HG03575 (cell line): ENCODE measurements around the gene F10.
"Not testable (repeated sequence)": the region's sequence is repeated elsewhere in the genome, so short reads cannot be mapped to it uniquely, and the experiment has no call there.

Experiments used
- ATAC-seq: cut with Tn5 transposase; IDR thresholded peaks from one replicate; pipeline ENCODE4 v1.9.1; 2021; ENCODE audit not compliant: unreplicated experiment, insufficient number of reproducible peaks, low FRiP score; ENCODE audit errors: extremely low read depth

F10 gene

DNA sequence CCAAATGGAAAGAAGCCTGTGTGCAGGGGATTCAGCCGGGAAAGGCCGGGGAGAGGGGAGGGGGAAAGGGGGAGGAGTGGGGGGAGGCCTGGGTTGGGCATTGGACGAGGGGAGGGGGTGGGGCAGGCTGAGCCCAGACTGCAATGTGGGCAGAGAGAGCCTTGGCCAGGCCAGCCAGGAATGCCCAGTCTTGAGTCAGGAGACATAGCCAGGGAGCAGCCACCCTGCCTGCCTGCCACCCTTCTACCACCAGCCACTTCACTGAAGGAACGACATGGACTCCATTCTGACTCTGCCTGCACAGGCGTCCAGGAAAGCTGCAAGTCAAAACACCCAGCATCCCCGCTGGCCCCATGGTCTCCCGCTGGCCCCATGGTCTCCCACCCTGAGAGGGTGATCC is 36.3 kb downstream of the F10 start:
- ATAC-seq: no peak

DNA sequence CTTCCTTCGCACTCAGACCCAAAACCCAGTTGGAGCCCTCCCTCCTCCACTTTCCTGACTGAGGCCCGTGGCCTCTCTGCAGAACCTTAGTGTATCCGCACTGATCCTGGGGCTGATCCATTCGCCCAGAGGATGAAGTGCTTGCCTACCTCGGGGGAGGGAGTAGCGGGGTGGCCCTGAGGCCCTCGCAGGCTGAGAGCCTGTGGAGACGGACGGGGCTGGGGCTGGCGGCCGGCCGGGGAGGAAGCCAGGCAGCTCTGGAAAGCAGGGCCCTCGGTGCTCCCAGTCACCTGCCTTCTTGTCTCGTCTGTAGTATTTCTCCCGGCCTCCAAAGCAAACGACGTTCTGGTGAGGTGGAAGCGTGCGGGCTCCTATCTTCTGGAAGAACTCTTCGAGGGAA is 37.1 kb downstream of the F10 start:
- ATAC-seq: no peak

DNA sequence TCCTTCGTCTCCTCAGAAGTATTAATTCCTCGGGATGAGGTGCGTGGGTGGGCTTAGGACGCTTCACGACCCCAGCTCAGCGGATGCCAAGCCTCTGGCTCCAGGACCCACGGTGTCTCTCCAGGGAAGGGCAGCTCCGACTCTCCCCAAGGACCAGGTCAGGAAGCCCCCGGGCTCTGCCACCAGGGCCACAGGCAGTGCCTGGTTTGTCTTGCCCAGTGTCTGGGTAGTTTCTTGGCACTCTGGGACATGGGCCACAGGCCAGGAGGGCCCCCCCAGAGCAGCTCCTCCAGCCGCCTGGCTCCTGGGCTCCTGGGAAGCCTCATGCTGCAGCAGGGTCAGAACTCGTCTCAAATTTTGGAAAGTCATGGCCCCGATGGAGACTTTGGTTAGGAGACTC is 38.4 kb downstream of the F10 start:
- no peak for ATAC-seq

DNA sequence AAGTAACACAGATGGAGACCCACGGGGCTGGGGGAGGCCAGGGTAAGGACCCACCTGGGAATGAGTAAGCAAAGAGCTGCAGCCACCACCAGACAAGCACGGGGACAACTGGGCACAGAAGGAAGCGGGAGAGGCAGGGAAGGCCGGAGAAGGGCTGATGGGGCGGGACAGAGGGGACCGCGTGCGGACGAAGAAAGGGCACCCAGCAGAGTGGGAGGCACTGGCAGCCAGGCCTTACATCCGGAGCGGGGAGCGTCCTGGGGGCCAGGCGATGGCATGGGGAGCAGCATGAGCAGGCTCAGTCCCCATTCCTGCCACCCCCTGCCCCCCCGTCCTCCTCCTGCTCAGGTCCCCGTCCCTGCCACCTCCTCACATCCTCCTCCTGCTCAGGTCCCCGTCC is 38.8 kb downstream of the F10 start:
- no peak for ATAC-seq

DNA sequence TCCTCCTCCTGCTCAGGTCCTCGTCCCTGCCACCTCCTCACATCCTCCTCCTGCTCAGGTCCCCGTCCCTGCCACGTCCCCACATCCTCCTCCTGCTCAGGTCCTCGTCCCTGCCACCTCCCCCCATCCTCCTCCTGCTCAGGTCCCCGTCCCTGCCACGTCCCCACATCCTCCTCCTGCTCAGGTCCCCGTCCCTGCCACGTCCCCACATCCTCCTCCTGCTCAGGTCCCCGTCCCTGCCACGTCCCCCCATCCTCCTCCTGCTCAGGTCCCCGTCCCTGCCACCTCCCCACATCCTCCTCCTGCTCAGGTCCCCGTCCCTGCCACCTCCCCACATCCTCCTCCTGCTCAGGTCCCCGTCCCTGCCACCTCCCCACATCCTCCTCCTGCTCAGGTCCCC is 39.4 kb downstream of the F10 start:
- ATAC-seq: not testable (repeated sequence)

DNA sequence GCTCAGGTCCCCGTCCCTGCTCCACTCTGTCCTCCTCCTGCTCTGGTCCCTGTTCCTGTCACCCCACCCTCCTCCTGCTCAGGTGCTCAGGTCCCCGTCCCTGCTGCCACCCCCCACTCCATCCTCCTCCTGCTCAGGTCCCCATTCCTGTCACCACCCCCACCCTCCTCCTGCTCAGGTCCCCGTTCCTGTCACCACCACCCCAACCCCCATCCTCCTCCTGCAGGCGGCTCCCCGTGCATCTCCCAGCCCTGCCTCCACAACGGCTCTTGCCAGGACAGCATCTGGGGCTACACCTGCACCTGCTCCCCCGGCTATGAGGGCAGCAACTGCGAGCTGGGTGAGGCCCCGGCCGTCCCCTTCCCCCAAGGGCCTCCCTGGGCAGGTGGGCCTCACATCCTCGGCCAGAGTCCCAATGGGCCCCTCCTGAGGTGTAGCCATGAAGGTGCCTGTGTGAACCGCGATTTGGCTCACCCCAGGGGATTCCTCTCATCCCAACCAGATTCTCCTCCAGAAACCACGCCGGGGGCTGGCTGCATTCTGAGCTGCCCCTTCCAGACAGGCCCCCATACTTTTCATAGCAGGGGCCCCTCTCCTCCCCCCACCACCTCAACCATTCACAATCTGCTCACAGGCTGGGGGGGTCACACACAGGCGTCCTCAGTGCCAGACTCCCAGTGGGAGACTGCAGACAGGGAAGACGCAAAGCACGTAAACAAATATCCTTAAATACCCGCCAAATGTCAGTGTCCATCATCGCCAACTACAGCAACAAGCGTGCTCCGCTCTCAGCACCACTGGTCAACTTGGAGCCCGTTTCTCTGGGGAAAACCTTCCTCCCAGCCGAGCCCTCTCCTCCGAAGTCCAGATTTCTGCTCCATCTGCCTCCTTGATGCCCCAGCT is 40.4 kb downstream of the F10 start:
- ATAC-seq: no peak

DNA sequence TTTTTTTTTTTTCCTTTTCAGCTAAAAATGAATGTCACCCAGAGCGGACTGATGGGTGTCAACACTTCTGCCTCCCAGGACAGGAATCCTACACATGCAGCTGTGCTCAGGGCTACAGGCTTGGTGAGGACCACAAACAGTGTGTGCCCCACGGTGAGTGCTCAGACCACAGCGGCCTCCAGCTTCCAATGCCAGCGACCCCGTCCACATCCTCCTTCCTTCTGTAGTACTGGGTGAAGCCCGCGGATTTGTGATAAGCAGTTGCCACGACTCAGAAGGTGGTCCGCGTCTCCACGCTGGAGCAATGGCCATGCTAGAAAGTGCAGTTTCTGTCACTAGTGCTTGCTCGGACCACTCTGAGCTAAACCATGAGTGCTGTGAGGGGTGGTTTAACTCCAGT is 41.9 kb downstream of the F10 start:
- no peak for ATAC-seq

DNA sequence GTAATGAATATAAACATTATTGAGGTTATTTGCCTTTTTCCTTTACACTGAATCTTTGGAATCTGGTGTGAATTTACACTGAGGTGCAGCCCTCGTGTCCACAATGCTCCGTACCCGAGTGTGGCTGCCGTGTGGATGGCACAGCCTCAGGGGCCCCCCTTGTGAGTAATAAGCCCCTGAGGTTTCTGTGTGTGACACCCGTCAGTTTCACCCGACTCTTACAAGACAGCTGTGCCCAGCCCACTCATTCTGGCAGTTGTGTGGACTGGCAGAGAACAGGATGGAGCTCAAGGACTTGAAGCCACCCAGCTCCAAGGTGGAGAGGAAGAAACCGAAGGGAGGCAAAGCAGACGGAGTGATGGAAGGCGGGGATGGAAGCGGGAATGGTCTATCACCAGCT is 43.7 kb downstream of the F10 start:
- ATAC-seq: no peak

DNA sequence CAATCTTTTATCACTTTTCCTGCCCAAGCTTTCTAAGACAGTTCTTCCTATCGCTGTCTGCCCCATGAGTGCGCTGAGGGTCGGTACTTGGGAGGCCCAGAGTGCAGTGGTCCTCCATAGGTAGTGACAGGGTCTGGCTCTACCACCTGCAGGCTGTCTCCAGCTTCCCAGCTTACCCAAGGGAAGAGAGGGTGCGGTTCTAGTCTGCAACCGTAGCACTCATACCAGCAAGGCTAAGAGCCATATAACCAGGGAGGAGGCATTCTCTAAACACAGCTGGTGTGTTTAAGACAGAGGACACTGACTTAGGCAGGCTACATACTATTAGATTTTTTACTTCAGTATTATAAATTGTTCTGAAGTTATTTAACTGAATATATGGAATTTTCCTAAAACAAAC is 44.1 kb downstream of the F10 start:
- ATAC-seq: no peak

DNA sequence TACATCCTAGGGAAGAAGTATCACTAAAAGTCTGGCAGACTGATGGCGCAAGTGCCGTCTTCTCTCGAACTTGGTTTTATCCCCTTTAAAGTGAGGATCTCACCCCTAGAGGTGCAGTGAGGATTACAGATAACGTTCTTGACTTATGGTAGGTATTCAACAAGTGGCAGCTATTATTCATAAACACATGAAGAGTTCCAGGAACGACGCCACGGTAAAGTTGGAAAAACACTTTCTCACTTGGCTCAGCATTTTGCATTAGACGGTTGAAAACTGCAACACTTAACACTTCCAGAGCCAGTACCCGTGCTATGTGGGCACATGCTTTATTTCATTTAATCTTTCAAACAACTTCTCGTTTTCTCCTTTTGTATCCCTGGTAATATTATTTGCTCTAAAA is 44.6 kb downstream of the F10 start:
- ATAC-seq: no peak

DNA sequence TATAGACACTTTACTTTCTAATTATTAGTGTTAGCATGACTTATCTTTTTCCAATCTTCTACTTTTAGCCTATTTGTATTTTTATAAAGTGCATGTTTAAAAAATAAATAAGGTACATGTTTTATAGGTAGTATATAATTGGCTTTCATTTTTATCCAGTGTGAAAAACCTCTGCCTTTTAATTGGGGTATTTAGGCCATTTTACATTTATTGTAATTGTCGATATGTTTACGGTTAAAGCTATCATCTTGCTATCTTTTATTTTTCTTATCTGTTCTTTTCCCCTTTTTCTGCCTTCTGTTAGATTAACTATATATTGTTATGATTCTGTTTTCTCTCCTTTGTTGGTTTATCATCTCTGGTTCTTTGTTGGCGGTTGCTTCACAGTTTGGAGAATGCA is 45.0 kb downstream of the F10 start:
- ATAC-seq: no peak

DNA sequence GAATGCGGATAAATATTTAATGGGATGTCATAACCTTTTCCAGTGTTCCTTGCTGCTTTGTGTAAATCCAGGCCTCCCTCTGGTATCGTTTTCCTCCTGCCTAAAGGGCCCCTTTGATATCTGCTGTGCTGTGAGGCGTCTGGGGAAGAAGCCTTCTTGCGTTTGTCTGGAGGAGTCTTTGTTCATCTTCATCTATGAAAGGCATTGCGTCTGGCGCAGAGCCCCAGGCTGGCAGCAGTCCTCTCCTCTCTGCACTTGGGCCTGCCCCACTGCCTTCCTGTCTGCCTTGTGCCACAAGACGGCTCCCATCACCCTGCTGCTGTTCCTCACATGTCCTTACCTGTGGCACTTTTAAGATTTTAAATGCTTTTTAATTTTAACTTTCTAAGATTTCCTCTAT is 45.6 kb downstream of the F10 start:
- ATAC-seq: no peak

DNA sequence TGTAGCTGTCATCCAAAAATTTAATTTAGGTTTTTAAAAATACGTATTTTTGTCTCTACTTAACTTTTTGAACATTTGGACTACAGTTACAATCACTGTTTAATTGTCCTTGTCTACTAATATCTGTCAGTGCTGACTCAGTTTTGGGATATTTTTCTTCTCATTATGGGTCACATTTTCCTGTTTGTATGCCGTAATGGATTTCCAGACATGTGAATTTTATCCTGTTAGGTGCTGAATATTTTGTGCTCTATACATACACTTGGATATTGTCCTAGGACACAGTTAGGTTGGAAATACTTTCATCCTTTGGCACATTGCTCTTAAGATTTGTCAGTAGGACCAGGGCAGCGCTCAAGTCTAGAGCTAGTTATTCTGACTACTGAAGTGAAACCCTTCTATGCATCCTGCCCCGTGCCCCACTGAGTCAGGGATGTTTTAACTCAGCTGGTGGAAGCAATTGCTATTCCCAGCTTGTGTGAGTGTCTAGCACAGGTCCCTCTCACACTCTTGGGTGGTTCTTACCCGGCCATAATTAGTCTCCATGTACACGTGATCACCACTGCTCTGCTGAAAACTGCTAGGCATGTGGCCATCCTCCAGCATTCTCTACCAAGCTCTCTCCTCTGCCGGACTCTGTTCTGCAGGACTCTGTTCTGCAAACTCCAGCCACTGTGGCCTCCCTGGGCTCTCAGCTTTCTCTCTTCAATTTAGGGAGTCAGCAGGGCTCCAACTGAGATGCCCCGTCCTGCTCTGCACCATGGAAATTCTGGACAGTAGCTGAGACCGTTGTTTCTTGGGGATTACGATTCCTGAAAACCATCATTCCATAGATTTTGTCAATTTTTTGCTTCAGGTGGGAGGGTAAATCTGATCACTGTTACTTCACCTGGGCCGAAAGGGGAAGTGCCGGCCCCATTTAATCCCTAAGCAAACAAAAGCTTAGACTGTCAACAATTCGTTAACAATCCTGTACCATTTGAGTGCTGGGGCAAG is 47.0 kb downstream of the F10 start:
- ATAC-seq: no peak

DNA sequence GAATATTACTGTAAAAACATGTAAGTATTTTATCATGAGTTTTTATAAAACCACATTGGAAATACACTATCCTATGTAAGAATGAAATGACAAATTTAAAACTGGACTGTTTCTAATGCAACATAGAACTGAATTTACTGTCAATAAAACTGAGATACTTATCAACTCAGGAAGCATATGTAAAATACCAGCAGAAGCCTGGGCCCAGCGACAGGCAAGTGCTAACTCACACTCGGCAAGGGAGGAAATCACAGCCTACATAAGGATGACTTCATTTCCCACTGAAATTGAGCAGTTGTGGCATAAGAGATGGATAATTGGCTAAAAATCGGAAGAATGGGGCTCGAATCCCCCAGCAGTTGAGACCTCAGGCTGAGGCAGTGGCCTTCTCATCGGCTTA is 47.9 kb downstream of the F10 start:
- ATAC-seq: no peak

DNA sequence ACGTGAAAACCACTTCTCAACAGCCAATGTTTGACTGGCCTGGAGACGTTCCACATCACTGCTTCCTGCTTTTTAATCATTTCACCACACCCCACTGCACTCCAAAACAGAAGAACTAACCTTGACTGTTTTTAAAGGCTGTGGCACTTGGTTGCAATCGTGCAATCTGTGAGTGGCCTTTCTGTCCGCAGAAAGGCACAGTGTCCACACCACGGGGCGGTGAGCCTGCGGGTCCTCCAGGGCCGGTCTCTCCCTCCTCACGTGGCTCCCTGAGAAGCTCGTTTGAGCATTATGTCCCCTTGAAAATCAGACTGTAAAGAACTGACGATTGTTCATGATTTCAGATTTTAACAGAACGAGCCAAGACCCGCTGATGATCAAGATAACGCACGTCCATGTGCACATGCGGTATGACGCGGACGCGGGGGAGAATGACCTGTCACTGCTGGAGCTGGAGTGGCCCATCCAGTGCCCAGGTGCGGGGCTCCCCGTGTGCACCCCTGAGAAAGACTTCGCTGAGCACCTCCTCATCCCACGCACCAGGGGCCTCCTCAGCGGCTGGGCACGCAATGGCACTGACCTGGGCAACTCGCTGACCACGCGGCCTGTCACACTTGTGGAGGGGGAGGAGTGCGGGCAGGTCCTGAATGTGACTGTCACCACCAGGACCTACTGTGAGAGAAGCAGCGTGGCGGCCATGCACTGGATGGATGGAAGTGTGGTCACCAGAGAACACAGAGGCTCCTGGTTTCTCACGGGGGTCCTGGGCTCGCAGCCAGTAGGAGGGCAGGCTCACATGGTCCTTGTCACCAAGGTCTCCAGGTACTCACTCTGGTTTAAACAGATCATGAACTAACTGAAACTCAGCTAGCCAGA is 48.9 kb downstream of the F10 start:
- ATAC-seq: no peak

DNA sequence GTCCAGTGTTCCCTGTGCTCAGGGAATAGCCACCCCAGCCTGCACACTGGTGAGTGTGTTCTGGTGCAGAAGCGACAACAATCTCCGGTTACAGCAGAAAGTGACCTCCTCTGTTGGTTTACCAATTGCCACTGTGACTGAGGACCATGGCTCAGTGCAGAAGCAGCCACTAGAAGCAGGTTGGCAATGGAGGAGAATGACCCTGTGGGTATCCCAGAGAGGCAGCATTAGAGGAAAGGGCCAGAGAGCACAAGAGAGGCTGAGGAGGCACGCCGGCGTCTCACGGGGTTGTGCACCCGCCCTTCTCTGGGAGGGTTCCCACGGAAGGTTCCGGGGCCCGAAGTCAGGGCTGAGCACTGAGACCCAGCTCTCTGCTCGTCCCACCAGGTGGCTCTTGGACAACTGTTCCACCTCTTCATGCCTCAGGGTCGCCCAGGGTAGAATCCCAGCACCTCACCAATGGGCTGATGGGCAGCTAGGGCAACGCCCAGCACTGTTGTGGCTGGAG is 49.9 kb downstream of the F10 start:
- no peak for ATAC-seq

DNA sequence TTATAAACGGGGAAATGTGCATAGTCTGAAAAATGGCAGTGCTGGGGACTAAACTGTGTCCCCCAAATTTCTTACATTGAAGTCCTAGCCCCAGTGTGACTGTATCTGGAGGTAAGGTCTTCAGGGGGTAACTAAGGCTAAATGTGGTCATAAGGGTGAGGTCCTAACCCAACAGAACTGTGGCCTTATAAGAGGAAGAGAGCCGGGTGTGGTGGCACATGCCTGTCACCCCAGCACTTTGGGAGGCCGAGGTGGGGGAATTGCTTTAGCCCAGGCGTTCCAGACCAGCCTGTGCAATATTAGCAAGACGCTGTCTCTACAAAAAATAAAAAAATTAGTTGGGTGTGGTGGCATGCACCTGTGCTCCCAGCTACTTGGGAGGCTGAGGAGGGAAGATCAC is 53.7 kb downstream of the F10 start:
- ATAC-seq: no peak

DNA sequence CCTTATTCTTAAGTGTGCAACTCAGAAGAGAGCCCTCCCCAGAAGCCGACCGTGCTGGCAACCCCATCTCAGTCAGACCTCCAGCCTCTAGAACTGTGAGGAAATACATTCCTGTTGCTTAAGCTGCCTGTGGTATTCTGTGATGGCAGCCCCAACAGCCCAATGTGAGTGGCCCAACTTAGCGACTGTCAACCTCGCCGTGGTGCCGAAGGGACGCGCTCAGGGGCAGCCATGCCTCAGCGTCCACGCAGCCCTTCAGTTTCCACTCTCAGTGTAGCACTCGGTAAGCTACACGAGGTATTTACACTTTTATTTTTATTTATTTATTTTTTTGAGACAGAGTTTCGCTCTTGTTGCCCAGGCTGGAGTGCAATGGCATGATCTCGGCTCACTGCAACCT is 54.2 kb downstream of the F10 start:
- ATAC-seq: no peak
